ENCODE data around the gene FBXO31. TPM values are rescaled to one million over a fixed set of nuclear protein-coding genes. Genes with fewer than 3 reads are reported as not detected.
"Not testable (repeated sequence)": the region's sequence is repeated elsewhere in the genome, so short reads cannot be mapped to it uniquely, and the experiment has no call there.

FBXO31 gene
- total RNA-seq, 1 donor from 2014 or later = 18.5 TPM

GRCh38 chr16:87411375-87412271, 28.0 kb upstream of the FBXO31 start:
- no peak for DNase-seq (ENCODE audit: low read depth in 2 of 2)

- no peak for DNase-seq (ENCODE audit: low read depth in 2 of 2)
Observed at GRCh38 chr16:87410968-87411367, 27.4 kb upstream of the FBXO31 start.

DNA sequence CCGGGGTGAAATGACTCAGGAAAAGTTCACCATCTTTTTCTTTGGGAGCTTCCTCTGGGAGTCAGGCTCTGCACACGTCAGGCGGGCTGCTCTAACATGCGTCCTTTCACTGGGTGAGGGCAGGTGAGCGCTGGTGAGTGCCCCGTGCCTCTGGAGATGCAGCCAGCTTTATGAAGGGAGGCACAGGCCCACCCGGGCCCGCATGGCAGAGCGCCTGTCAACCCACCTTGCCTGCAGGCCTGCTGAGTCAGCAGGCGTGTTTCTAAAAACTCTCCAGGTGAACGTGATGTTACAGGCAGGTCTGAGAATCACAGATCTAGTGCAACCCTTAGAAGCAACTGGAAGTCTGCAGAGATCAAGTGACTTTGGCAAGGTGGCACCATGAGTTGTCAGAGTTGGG, 27.0 kb upstream of the FBXO31 start:
- no peak for DNase-seq (ENCODE audit: low read depth in 2 of 2)

DNA sequence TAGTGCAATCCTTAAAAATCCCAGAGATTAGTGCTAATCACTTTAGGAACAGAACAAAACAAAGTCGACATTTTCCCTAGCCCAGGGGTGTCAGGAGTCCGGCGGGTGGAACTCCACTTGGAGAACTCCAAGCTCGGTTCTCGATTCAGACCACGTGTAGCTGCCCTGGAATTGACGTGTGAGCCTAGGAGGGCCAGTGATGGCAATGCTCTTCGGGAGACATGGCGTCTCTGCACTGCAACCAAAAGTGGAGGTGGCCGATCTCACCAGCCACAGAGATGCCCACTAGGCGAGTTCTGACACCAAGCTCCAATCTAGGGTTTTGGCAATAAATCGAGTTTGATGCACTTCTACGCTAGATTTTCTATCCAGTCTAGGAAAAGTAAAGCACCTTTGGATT, 26.2 kb upstream of the FBXO31 start:
- DNase-seq (ENCODE audit: low read depth in 2 of 2) = no peak

- no peak for DNase-seq (ENCODE audit: low read depth in 2 of 2)
Observed at GRCh38 chr16:87409153-87409552, 25.6 kb upstream of the FBXO31 start.

DNA sequence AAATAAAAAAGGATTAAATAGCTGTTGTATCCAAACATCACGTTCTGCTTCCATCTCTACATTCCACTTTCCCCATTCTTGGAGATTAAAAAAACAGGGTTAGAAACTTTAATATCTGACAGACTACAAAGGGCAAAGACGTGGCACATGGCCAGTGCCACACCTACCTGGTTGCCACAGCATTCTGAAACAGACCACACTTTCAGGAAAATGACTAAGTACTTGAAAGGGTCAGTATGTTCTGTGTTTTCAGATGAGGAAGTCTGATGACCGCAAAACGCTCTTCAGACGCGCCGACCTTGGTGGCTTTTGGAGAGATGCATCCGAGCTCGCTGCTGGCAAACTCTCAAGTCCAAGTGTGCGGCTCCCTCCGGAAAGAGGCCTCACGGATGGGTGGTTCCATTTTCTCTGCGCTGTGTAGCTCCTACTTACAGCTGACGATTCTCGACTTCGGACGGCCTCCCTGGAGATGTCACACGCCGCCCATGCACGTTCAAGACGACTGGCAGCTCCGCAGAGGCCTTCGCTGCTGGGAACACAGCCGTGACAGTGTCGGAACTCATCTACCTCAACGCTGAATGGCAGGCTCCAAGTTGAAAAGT, 24.0 kb upstream of the FBXO31 start:
- DNase-seq (ENCODE audit: low read depth in 2 of 2) = peak; percentile 77 to 98

DNA sequence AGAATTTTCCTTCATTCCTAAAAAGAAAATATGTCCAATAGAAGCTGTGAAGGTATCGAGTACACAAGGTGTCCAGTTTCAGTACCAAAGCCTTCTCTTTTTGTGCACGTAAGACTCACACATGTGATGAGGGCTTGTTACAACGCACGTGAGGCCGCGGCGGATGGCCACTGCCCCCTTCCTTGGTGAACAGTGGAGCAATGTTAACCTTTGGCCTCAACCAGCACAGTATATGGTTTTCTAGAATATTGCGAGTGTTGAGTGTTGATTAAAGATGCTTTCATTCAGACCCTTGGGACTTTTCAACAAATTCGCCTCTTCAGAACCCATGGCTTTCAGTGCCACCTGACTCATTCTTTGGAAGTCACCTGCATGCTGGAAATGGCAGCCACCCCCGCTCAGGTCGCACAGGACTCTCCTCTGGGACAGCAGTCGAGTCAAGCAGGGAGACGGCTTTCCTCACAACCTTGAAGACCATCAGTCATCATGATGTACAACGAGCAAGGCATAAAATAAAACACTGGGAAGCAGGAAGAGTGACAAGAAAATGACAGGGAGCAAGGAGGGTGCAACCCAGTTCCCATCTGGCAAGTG, 23.0 kb upstream of the FBXO31 start:
- DNase-seq (ENCODE audit: low read depth in 2 of 2) = no peak

GRCh38 chr16:87404764-87405625, 21.4 kb upstream of the FBXO31 start:
- DNase-seq (ENCODE audit: low read depth in 2 of 2) = no peak

GRCh38 chr16:87395181-87395842, 11.7 kb upstream of the FBXO31 start:
- no peak for DNase-seq (ENCODE audit: low read depth in 2 of 2)

- DNase-seq (ENCODE audit: low read depth in 2 of 2) = no peak
Observed at GRCh38 chr16:87393680-87394055, 10.1 kb upstream of the FBXO31 start.

- peak; percentile 51 to 71 for DNase-seq (ENCODE audit: low read depth in 2 of 2)
Observed at GRCh38 chr16:87392821-87393679, 9.5 kb upstream of the FBXO31 start.

DNA sequence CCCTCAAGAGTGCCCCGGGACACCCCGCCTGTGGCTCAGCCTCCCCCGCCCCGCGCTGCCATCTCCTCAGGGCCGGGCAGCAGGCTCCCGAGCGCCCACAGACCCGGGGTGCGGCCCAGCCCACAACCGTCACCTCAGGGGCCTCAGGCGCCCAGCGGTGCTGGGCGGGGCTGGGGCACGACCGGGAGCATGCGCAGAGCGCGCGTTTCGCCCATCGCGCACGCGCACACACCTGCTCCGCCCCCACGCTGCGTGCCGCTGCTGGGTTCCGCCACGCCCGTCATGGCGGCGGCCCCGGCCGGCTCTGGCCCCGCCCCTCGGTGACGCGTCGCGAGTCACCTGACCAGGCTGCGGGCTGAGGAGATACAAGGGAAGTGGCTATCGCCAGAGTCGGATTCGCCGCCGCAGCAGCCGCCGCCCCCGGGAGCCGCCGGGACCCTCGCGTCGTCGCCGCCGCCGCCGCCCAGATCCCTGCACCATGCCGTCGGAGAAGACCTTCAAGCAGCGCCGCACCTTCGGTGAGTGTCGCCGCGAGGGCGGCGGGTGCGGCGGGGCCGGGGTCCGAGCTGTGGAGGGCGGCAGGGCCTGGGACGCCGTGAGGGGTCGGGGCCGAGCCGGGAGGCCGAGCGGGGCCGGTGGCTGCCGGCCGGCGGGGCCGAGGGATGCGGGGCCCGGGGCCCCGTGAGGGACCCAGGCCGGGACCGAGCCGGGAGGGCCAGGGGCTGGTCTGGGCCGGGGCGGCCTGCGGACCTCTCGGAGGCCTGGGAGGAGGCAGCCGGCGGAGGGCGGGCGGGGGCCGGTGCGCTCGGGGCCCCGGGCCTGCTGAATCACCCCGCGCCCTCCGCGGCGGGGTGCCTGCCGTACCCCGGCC, 8.6 kb upstream of the FBXO31 start, which contains the start of gene MAP1LC3B:
MAP1LC3B (plus strand) TSS at position 387 of the 871 bp plus-strand sequence; CDS start at position 479, 92 bp downstream.
- DNase-seq (ENCODE audit: low read depth in 2 of 2) = peak; percentile 98 to 99

DNA sequence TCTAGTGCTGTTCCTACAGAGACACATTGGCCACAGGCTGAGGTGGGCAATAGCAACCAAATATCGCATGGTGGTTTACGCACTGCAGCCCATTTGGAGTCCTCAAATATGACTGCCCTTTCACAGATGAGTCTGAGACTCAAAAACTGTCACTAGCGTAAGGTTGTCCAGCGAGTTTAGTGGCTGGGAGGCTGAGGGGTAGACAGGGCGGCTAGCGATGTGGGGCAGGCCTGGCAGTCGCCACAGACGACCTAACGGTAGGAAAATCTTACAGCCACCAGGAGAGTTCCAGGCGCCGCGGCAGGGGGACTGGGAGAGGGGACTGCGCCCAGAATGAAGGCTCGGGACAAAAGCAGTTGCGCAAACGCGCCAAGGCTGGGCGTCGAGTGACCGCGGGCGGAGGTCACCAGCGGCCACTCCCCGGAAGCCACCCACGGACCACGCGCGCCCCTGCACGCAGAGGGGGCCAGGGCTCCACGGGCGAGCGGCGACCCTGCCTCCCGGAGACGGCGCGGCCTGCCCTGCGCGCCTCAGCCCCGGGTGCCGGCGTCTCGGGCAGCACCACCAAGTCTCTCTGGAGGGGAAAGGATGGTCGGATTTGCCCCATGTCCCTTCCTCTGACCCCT, 7.9 kb upstream of the FBXO31 start:
- peak in 1 of 2 donors; percentile 60 for DNase-seq (ENCODE audit: low read depth in 2 of 2)

DNA sequence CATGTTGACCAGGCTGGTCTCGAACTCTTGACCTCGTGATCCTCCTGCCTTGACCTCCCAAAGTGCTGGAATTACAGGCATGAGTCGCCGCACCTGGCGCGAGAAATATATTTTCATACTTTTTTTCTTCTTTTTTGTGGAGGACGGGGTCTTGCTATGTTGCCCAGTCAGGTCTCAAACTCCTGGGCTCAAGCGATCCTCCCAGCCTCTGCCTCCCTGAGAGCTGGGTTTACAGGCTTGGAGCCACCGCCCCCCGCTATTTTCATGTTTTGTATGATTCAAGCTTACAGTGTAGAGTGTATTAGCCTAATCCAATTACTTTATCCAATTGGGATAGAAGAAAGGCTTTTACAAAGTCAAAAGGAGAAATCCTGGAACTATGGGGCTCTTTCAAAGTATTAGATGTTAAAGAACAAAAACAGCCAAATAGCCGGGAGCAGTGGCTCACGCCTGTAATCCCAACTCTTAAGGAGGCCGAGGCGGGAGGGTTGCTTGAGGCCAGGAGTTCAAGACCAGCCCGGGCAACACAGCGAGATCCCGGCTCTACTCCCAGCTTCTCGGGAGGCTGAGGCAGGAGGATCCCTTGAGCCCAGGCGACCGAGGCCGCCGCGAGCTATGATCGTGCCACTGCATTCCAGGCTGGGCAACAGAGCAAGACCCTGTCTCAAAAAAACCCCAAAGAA, 7.2 kb upstream of the FBXO31 start:
- DNase-seq (ENCODE audit: low read depth in 2 of 2) = no peak

- not testable (repeated sequence) for DNase-seq (ENCODE audit: low read depth in 2 of 2)
Observed at GRCh38 chr16:87389914-87390313, 6.3 kb upstream of the FBXO31 start.

DNA sequence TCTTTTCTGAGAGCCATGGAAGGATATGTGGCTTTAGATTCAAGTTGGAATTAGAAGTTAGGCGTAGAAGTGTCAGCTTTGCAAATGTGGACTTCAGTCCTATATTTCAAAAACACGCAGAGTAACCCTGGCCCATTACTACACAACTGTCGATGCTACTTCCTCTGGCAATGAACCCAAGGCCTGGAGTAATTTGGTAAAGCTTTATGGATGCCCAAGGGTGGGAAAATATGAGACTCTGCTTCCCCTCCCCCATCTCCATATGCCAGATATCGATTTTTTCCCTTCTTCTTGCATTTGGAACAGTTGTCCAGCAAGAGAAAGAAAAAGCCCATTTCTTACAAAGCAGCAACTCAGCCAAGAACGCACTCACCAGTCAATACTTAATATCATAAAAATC, 5.7 kb upstream of the FBXO31 start:
- DNase-seq (ENCODE audit: low read depth in 2 of 2) = no peak

GRCh38 chr16:87388818-87389134, 5.2 kb upstream of the FBXO31 start:
- DNase-seq (ENCODE audit: low read depth in 2 of 2) = no peak
